Breast epithelium (tissue), 3 donors: ENCODE results near the gene INPP5F.

Source experiments
- CTCF ChIP-seq, 3 donors: fragments of 450-650 bp; IDR thresholded peaks; one replicate each; pipeline ENCODE4 v1.5.1; 2016 to 2017; ENCODE audit warnings: antibody characterized with exemption in 3 of 3, mild to moderate bottlenecking in 3 of 3, moderate library complexity in 3 of 3
- POLR2AphosphoS5 ChIP-seq, 3 donors: sonication (generic); formaldehyde crosslinking; IDR thresholded peaks; one replicate each; pipeline ENCODE4 v1.6.1; 2017; ENCODE audit warnings: antibody characterized with exemption in 3 of 3

GRCh38 chr10:119827430-119827829 is 101.6 kb downstream of the INPP5F start:
- no peak for TF ChIP-seq CTCF (IDR thresholded peaks at IDR 0.05)
- TF ChIP-seq POLR2AphosphoS5 (IDR thresholded peaks at IDR 0.05), result no peak
